CD1c-positive myeloid dendritic cell (primary cell): Measurements from ENCODE around the gene NDUFB2.
"Not testable (repeated sequence)": the region's sequence is repeated elsewhere in the genome, so short reads cannot be mapped to it uniquely, and the experiment has no call there.

Source experiments
- DNase-seq: peaks from one replicate; pipeline ENCODE4 v3.0.0-alpha.2; 2016; ENCODE audit errors: extremely low spot score

NDUFB2 gene

GRCh38 chr7:140689199-140690152 lies 7.0 kb upstream of the NDUFB2 start:
- DNase-seq = no peak

GRCh38 chr7:140691376-140692045 lies 5.0 kb upstream of the NDUFB2 start:
- DNase-seq = no peak

- not testable (repeated sequence) for DNase-seq
Observed at GRCh38 chr7:140693849-140694248, 2.7 kb upstream of the NDUFB2 start.

GRCh38 chr7:140694592-140694991 lies 1.9 kb upstream of the NDUFB2 start:
- no peak for DNase-seq

- DNase-seq = no peak
Observed at GRCh38 chr7:140695381-140695780, 1.1 kb upstream of the NDUFB2 start.

- DNase-seq = peak; percentile 96
Observed at GRCh38 chr7:140696024-140696679, 356 bp upstream of the NDUFB2 start.

GRCh38 chr7:140697447-140698143 lies 1.1 kb downstream of the NDUFB2 start:
- DNase-seq = no peak

GRCh38 chr7:140698477-140698876 lies 2.0 kb downstream of the NDUFB2 start:
- DNase-seq = no peak

GRCh38 chr7:140702774-140703173 lies 6.3 kb downstream of the NDUFB2 start:
- no peak for DNase-seq

- DNase-seq = no peak
Observed at GRCh38 chr7:140704205-140704604, 7.7 kb downstream of the NDUFB2 start.

GRCh38 chr7:140707132-140707531 lies 10.6 kb downstream of the NDUFB2 start:
- DNase-seq = no peak

GRCh38 chr7:140708764-140709163 lies 12.3 kb downstream of the NDUFB2 start:
- not testable (repeated sequence) for DNase-seq

GRCh38 chr7:140712392-140712791 lies 15.9 kb downstream of the NDUFB2 start:
- DNase-seq = not testable (repeated sequence)

- DNase-seq = no peak
Observed at GRCh38 chr7:140714331-140715040, 18.0 kb downstream of the NDUFB2 start.

GRCh38 chr7:140719721-140720120 lies 23.2 kb downstream of the NDUFB2 start:
- peak; percentile 46 for DNase-seq

- DNase-seq = no peak
Observed at GRCh38 chr7:140722254-140722653, 25.7 kb downstream of the NDUFB2 start.

- DNase-seq = no peak
Observed at GRCh38 chr7:140723006-140723405, 26.5 kb downstream of the NDUFB2 start.

- no peak for DNase-seq
Observed at GRCh38 chr7:140723574-140723973, 27.1 kb downstream of the NDUFB2 start.

- DNase-seq = no peak
Observed at GRCh38 chr7:140724706-140725105, 28.2 kb downstream of the NDUFB2 start.

- DNase-seq = no peak
Observed at GRCh38 chr7:140726281-140726680, 29.8 kb downstream of the NDUFB2 start.

GRCh38 chr7:140732416-140732815 lies 35.9 kb downstream of the NDUFB2 start:
- no peak for DNase-seq
